ENCODE results near the gene USP20. TPM values are rescaled to one million over a fixed set of nuclear protein-coding genes. Genes with fewer than 3 reads are reported as not detected.

The USP20 gene
- total RNA-seq, 1 experiment from 2014 or later: 14.4 TPM

GRCh38 chr9:129814432-129815223 lies 20.6 kb upstream of the USP20 start:
- no TSS peak for BruUV-seq (replicated peaks)
- TF ChIP-seq CTCF (IDR thresholded peaks at IDR 0.05): no peak
- no peak for TF ChIP-seq POLR2AphosphoS5 (IDR thresholded peaks at IDR 0.05; ENCODE audit: low read depth, low read length)
- no peak for TF ChIP-seq SIN3A (IDR thresholded peaks at IDR 0.05; ENCODE audit: borderline replicate concordance, insufficient read depth, low read depth, low read length)
- no peak for TF ChIP-seq TCF7L2 (IDR thresholded peaks at IDR 0.05; ENCODE audit: low read depth, low read length)
- no peak for TF ChIP-seq REST (IDR thresholded peaks at IDR 0.05; ENCODE audit: insufficient read depth in 1 of 2, low read depth in 2 of 2, low read length in 1 of 2)
- DNase-seq (ENCODE audit: low read depth, low spot score) (no peak), ATAC-seq (no peak)
- ChIA-PET POLR2A (no interaction called here), CTCF (no interaction called here)
- no peaks in the 10 kb centered on the region for H3K27me3 ChIP-seq (ENCODE audit: control insufficient read depth, insufficient read depth, low read length)
- peaks cover 4% of the 10 kb centered on the region; the same call in 1 of the 2 replicates for H3K36me3 ChIP-seq (ENCODE audit: control insufficient read depth, insufficient read depth, low read length)
- H3K9me3 ChIP-seq (ENCODE audit: control insufficient read depth, insufficient read depth, low read depth, low read length): no peaks in the 10 kb centered on the region
- no peaks in the 10 kb centered on the region for H3K4me1 ChIP-seq (ENCODE audit: control insufficient read depth, insufficient read depth, low read length)
- intact Hi-C loops (cut with micrococcal nuclease; ENCODE audit: unreplicated experiment): no loop called here
- no peak overlapping the region for H3K4me3 ChIP-seq (ENCODE audit: low read depth in 2 of 2, low read length in 2 of 2)
- in situ Hi-C loops (cut with HindIII; ENCODE audit: low pct_unique_long_range_greater_than_20kb, low sequenced_read_pairs): no loop called here
- H3K27ac ChIP-seq (ENCODE audit: low read length): no peak overlapping the region

DNA sequence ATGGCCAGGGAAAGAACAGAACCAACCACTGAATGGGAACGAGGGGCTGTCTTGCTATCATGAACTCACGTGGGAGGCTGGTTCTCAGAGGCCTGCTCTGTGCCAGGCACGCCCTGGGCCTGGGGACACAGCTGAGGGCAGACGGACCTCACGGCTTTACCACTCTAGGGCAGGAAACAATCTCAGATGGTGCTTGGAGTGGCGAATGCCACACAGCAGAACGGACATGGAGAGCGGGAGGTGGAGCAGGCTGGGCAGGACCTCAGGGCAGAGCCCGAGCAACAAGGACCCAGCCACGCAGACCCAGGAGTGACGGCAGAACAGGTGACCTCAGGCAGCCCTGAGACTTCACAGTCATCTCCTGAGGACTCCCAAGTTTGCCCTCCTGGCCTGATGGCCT lies 20.0 kb upstream of the USP20 start:
- in situ Hi-C loops (cut with HindIII; ENCODE audit: low pct_unique_long_range_greater_than_20kb, low sequenced_read_pairs): no loop called here
- BruUV-seq (replicated peaks): no TSS peak

More for the DNA sequence above, 20.0 kb upstream of the USP20 start:
- CTCF ChIA-PET: no interaction called here
- intact Hi-C loops (cut with micrococcal nuclease; ENCODE audit: unreplicated experiment): no loop called here
- TF ChIP-seq POLR2AphosphoS5 (IDR thresholded peaks at IDR 0.05; ENCODE audit: low read depth, low read length) (no peak), SIN3A (IDR thresholded peaks at IDR 0.05; ENCODE audit: borderline replicate concordance, insufficient read depth, low read depth, low read length) (no peak)
- DNase-seq (ENCODE audit: low read depth, low spot score): no peak
- Histone ChIP-seq H3K36me3 (ENCODE audit: control insufficient read depth, insufficient read depth, low read length) (peaks cover 4% of the 10 kb centered on the region; the same call in 1 of the 2 replicates), H3K27me3 (ENCODE audit: control insufficient read depth, insufficient read depth, low read length) (no peaks in the 10 kb centered on the region), H3K4me1 (ENCODE audit: control insufficient read depth, insufficient read depth, low read length) (no peaks in the 10 kb centered on the region), H3K9me3 (ENCODE audit: control insufficient read depth, insufficient read depth, low read depth, low read length) (no peaks in the 10 kb centered on the region), H3K27ac (ENCODE audit: low read length) (no peak overlapping the region), H3K4me3 (ENCODE audit: low read depth in 2 of 2, low read length in 2 of 2) (no peak overlapping the region)
- ATAC-seq: no peak
- POLR2A ChIA-PET: no interaction called here
